Inflammatory macrophage (primary cell): ENCODE data around the gene MRPS10.
"Not testable (repeated sequence)": the region's sequence is repeated elsewhere in the genome, so short reads cannot be mapped to it uniquely, and the experiment has no call there.

Experiments used
- DNase-seq, 2 donors: peaks; one replicate each; pipeline ENCODE4 v3.0.0-alpha.2; 2020 to 2022

Gene MRPS10

DNA sequence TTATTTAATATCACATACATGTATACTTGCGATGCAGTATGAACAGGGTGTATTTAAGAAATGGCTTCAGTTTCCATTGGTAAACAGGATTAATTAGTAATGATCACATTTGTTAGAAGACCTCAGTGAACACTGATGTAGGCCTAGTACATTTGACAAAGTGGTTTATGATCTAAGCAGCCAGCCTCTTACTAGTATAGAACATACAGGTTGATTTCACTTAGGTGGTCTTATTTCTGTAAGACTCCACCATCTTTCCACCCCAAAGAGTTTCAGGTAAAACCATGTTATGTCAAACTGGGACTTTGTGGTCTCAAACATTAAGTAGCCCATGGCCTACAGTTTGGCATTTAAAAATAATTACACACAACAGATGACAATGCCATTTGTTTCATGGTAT is 20.2 kb upstream of the MRPS10 start:
- DNase-seq: no peak

DNA sequence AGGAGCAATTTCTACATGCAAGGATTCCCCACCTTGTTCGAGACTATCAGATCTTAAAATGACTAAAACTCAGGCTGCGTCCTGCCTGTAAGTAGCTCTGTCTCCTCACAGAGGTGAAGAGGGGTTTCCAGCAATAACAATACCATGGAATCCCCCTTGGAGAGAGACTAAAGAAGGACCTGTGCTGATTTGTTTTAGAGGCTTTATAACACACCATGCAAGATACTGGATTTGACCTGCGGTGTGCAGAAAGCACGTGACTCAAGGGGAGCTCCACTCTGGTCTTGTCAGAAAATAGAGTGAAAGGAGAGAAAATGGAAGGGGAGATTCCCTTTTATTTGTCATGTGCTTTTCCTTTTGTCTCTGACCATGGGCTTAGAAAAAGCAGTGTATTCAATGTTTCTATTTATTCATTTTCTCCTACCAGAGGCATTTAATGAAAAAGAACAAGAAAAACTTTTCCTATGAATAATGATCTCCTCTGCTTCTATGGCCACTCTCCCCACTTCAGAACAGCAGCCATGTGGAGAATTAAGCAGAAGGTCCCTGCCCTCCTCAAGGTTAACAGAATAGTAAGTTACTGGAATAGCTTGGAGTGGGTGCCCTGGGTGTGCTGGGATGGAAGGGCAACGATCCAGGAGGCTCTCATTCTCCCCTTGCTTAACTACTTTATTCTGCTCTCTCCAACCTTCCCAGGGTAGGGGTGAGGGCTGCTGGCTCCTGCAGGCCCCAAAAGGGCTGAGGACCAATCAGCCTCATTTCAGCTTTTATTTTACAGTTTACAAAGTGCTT is 19.2 kb upstream of the MRPS10 start:
- no peak for DNase-seq

DNA sequence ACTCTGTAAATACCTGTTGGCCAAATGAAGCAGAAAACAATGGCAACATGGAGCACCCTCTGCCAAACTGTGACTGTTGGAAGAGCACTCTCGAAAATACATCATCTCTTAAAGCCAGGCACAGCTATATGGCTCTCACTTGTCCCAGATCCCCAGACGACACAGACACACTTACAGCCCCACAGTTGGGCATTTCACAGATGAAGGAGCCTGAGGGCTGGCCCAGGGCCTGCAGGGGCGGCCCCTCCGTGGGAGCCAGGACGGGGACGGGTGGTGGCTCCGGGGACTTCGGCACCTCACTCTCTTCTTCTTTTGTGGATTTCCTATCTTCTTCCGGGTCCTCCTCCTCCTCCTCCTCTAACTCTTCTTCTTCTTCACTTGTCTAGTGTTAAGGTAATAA is 18.4 kb upstream of the MRPS10 start:
- DNase-seq: no peak

DNA sequence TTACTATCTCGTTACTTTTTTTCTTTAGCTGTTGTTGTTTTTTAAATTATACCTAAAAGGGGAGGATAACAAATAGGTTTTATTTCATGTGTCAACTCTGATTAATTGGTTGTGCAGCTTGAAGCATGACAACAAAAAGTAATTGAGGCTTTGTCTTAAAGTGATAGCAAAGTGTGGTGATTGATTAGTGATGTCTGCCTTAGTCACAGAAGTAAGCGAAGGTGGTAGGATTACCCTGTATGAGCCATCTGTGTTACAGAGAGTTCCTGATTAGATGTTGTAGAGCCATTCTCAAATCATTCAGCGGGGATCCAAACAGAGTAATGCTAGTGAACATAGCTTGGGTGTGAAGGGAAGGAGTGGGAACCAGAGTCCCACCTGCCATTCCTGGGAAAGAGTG is 14.4 kb upstream of the MRPS10 start:
- no peak for DNase-seq

DNA sequence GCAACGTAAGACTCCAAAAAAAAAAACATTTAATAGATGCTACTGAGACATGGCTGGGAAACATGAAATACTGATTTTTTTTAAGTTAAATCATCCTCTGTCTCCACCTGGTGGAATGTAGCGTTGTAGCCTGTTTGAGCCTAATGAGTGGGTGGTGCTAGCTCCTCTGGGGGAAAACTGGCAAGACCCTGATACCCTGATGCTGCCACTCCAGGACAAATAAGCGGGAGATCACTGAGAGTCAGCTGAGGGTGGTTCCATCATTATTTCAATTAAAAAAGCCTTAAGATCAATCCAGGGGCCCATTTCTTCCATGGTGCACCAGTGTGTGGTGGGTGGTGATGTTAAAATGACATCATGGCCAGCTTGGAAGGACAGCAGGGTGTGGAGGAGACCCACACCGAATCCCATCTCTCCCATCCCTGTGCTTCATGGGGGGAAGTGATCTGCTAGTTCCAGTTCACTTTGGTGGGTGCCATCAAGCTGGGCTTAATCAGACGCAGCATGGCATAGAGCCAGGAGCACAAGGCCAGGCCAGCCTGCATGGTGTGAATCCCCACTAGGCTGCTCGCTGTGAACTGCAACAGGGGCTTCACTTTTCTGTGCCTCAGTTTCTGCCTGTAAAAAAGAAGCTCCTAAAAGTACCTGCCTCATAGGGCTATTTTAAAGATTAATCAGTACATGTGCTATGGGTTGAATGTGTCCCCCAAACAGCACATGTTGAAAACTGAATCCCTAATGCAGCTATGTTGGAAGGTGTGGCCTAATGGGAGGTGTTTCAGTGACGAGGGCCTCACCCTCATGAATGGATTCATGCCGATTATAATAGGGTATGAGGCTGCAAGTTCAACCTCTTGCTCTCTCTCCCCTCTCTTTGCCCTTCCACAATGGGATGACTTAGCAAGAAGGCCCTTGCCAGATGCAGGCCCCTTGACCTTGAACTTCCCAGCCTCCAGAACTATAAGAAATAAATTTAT is 13.0 kb upstream of the MRPS10 start:
- DNase-seq: no peak

DNA sequence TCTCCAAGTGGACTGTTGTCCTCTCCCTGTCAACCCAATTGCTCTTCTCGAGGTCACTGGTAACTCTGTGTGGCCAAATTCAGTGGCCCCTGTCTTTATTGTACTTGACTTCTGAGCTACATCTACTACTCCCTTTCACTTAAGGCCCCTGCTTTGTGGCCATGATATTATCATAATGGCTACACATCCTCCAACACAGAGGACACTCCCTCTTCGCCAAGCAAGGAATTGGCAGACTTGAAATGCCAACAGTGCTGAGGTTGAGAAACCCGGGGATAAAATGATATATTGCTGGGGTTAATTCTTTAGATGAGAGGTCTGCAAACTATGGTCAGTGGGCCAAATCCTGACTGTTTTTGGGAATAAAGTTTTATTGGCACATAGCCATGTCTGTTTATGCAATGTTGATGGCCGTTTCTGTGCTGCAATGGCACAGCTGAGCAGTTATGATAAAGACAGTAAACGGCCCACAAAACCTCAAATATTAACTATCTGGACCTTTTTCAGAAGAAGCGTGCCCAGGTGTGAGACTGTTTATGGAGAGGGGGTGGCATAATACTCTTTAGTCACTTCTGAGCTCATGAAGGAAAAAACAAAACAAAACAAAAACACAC is 12.0 kb upstream of the MRPS10 start:
- DNase-seq: no peak

DNA sequence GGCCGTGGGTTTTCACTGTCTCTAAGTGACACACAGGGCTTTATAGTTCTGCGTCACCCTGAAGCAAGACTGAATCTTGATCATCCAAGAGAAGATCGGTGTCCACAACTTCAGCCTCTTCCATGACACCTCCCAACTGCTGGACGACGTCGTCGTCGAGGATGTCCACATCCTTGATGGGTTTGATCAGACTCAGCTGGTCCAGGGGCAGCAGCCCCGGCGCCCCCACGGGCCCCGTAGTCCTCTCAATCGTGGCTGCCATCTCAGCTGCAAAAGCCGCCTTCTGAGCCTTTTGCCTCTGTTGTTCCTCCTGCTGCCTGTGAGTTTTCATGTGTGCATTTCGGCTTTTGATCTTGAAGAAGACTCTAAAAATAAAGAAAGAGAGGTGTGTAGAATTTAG is 10.6 kb upstream of the MRPS10 start:
- no peak for DNase-seq

DNA sequence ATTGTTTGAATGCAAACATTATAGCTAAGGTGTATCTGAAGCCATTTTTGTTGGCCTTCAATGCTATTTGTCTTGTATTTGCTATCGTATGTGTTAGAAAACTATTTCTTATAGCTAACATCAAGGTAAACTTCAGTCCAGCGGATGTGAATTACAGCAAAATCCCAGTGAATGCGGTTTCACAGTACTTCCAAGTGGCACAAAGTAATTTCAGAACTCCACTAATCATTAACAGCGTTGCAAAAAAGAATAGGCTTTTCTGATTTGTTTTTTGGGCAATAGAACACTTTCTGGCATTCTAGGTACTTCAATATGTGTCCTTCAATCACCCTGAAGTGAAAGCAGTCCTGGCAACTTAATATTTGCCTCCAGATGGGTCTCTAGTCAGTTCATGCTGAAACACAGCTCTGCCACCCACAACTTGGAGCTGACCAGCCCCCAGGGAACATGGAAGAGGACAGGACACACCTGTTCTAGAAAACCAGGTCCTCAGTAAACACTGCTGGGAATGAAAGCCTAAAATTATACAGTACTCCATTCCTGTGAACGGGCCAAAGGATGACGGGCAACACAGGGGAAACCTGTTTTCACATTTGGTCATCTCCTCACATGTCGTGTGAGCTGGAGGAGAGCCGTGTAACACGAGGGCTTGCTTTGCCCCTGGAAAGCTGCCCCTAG is 9.7 kb upstream of the MRPS10 start:
- no peak for DNase-seq

DNA sequence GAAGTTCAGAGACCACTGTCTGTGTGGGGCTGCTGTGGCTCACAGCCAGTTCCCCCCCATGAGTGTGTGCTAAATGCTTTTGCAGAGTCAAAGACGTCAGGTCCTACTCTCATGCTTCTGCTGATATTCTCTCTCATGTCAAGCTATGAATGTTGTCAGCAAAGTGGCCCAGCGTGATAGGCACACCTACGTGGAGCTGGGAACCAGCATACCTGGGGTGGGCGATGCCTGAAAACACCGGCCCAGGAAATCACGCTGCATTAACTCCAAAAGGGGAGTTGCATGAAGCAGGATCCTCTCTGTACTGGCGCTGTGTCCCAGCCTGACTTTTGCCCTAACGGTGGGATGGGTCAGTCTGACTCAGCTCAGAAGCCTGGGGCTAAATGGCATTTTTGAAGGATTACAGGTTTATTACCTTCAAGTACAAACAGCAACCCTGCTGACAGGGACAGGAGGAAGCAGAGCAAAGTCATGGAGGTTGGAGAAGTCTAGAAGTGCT is 9.0 kb upstream of the MRPS10 start:
- DNase-seq: no peak

DNA sequence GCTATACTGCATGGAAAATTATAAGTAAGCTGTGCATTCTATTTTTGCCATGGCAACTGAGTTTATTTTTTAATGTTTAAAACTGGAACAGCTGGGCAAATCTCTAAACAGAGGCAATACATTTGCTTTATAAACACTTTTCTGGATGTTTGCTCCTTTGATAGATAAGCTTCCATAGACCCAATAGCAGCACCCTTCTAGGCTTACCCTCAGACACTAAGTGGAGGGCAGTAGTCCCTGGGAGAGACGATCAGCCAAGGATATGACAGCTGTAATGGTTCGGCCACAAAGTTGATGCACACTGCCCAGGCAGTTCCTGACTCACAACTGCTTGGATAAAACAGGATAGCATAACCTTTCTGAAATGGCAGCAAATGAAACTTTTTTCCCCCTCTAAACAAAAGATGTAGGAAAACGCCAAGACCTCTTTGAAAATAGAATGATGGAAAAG is 8.5 kb upstream of the MRPS10 start:
- DNase-seq: no peak

DNA sequence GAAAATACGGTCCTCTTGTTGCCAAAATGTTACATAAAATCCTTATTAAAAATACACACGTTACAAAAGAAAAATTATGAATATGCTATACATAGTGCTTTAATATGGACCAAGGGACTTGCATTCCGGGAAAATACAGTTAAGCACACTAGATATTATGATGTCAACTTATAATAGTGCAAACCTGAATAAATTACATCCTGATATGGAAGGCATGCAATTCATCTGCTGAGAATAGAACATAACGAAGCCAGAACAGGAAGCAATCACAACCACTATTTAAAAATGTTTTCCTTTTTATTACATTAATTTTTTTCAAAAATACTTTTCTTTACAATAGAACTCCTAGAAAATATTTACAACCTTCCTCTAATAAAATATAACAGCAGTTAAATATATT is 7.8 kb upstream of the MRPS10 start:
- DNase-seq: no peak

DNA sequence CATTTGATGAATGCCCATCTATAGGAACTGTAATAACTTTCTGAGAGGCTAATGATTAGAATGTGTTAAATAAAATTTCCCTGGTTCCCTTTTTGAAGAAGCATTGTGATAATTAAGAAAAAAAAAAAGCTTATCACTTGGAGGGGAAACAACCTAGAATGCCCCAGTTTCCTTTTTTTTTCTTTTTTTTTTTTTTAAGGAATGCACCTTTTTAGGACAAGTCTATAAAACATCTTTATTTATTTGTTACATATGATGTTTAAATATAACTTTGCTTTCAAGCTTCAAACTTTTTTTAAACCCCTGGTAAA is 7.3 kb upstream of the MRPS10 start:
- no peak for DNase-seq

DNA sequence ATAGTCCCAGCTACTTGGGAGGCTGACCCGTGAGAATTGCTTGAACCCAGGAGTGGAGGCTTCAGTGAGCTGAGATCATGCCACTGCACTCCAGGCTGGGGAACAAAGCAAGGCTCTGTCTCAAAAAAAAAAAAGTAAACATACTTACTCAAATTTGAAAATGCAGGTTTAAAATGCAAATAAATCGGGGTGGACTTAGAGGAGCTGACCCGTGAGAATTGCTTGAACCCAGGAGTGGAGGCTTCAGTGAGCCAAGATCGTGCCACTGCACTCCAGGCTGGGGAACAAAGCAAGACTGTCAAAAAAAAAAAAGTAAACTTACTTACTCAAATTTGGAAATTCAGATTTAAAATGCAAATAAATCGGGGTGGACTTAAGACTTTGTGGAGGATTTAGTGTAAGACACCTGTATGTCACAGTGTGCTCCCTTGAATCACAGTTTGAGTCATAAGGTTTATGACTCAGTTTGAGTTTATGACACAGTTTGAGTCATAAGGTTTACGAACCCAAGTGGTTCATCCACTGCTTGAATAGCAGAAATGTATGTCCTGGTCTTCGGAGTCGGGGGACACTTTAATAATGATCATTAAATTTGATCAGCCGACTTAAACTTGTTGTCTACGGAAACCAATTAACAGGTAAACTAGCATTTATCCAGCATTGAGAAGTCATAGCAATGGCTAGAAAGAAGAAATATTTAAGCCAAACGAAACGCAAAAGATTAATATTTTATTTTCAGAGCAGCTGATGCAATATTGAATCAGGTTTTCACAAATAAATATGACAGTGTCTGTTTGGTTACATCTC is 6.8 kb upstream of the MRPS10 start:
- peak; percentile 8 to 52 for DNase-seq

DNA sequence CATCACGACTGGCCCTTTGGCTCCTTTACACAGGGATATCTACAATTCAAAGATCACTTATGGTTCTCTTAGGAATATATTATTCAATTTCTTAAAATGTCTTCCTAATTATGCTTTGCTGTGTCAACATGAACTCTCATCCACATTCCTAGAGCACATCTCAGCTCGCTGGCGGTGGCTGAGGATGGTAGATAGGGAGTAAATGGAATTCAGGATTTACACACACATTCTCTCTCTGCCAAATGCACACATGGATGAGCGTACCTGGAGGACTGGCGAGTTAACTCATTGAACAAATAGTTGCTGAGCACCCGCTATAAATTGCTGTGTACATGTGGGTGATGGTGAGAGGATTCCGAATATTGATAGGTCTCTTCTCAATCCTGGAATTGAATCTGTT is 4.8 kb upstream of the MRPS10 start:
- no peak for DNase-seq

DNA sequence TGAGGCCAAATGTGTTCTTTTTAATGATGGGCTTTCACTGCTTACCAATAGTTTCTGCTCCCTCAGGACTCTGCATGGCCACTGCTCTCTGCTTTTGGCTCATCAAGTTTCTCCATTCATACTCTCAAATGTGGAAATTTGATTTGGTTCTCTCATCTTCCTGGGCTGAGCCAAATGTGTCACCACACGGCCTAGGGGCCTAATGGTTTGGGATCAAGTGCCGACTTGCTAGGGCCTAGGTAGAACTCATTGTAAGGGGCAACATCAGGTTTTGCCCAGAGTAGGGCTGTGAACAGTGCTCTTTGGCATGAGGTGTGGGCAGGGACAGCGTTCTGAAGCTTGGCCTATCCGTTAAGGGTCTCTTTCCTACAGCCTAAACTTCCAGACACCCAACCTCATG is 3.9 kb upstream of the MRPS10 start:
- DNase-seq: no peak

DNA sequence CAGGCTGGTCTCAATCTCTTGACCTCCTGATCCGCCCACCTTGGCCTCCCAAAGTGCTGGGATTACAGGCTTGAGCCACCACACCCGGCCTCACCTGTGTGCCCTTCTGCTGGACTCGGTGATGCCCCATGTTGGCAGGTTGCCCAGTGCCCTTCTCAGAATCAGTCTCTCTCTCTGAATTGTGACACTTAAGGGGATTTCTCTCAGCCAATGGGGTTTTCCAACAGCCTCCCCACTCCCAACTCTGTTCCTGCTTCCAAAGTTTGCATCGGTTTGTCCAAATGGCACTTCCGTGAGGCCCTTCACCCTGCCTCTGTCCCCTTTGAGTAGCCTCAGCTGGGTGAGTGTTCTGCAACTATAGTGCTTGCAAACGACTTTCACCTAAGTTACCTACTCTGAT is 3.1 kb upstream of the MRPS10 start:
- DNase-seq: no peak

DNA sequence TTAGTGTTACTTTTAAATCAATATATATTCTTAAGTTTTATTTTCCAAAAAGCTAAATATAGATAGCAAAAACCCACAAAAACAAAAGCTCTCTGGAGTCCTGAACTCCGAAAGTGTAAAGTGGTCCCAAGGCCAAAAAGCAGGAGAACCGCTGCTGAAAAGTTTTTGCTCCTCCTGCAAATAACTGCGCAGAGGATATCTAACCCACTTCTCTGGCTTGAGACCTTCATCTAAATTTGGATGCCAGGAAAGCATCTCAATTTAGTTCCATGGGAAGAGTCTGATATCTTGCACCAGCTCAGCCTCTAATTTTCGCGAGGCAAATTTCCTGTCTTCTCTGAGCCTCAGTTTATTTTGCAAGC is 523 bp downstream of the MRPS10 start:
- DNase-seq: peak in 1 of 2 donors; percentile 1

DNA sequence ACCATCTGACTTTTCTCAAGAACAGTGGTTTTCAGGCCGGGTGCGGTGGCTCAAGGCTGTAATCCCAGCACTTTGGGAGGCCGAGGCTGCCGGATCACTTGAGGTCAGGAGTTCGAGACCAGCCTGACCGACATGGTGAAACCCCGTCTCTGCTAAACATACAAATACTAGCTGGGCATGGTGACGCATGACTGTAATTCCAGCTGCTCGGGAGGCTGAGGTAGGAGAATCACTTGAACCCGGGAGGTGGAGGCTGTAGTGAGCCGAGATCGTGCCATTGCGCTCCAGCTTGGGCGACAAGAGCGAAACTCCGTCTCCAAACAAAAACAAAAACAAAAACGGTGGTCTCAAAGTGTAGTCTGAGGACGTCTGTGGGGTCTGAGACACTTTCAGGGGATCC is 1.2 kb downstream of the MRPS10 start:
- DNase-seq: not testable (repeated sequence)

DNA sequence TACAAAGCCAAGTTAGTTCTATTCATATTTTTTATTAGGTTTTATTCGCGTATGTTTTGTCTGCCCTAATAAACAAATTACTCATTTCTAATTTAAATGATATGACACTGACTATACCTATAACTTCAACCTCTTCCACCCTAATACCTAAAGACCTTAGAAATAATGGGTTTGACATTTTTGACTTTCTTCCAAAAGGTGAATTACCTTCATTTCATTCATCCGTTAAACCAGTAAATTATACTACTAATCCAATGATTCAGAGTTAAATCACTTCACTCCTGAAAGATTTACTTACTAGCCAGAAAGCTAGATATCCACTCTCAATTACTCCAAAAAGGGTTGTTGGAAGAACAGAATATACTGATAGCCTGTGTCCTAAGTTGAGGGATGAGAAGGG is 5.2 kb downstream of the MRPS10 start:
- DNase-seq: no peak

DNA sequence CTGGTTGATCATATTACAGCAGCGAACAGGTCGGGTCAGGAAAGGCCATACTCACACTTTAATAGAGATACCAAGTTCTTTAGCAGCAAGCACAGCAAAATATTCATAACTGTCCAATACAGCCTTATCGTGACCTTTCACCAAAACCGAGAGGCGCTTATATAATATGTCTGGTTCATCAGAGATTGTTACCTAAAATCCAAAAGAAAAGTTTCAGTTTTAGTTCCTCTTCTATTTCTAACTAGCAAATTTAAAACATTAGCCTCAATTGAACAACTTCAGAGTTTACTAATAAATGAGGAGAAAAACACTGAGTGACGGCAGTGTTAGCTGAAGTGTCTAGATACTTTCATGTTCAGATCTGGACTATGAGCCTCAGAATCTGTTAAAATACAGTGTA is 5.9 kb downstream of the MRPS10 start:
- no peak for DNase-seq

DNA sequence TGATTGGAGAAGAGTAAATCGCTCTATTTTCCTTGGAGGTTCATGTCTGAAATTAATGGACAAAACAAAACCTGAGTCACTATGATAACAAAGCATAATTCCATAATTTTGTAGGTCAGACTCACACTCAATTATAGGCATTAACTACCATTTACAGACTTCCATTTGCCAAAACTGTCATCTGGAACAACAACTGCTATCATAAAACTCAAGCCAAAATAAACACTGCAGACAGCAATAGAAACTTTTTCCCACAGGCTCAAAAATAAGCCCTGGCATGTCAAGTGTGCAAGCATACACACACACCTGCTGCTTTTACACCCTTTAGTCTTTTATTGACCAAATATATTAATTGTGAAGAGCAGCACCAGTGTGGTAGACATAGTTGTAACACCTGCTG is 7.1 kb downstream of the MRPS10 start:
- no peak for DNase-seq

DNA sequence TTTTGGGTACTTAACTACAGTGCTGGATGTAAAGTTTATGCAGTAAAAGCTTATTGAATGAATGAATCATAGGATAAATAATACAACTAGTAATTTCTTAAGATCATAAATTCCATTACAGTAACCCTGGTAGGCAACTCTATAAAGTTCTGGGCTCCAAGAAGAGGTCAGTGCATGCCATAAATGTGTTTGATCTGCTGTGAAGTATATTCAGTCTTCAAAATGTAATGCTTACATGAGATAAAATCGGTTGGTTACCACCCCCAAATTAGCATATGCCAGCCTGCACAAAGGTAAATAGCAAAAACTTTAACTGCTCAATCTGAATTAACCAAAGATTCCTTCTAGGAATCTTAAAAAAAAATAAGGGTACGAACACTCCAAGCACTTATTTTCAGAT is 10.1 kb downstream of the MRPS10 start:
- DNase-seq: not testable (repeated sequence)
